Body of pancreas (tissue), 4 donors: Measurements from ENCODE around the gene TPM1. TPM values are rescaled to one million over a fixed set of nuclear protein-coding genes. Genes with fewer than 3 reads are reported as not detected.
A peak's percentile ranks its signal among the peaks of the same experiment; 100 is the strongest.

Experiments
- ATAC-seq: fragments of 150-250 bp; one replicate; pipeline ENCODE4 v1.9.1; 2016
- DNase-seq, 4 donors: peaks; one replicate each; pipeline ENCODE4 v3.0.0-alpha.2; 2019
- H3K27ac ChIP-seq, 4 donors: fragments of 200-600 bp; sonication (generic); 1 replicate in 3 of 4; 2 replicates in 1 of 4; pipeline versions ENCODE4 v1.5.1 to v1.6.1; 2016 to 2019; ENCODE audit warnings: mild to moderate bottlenecking in 1 of 4, mixed read lengths in 1 of 4, moderate library complexity in 1 of 4
- H3K27me3 ChIP-seq, 2 donors: fragments of 200-600 bp; sonication (generic); one replicate each; pipeline ENCODE4 v1.6.0; 2016; ENCODE audit warnings: mild to moderate bottlenecking in 1 of 2
- H3K36me3 ChIP-seq, 2 donors: fragments of 200-600 bp; sonication (generic); replicated peaks in 1 of 2; 2 replicates each; pipeline ENCODE4 v1.5.1; 2016; ENCODE audit warnings: low read depth in 2 of 2; ENCODE audit not compliant: insufficient read depth in 1 of 2
- H3K4me1 ChIP-seq: fragments of 200-600 bp; sonication (generic); one replicate; pipeline ENCODE4 v1.6.0; 2016
- H3K4me3 ChIP-seq, 2 donors: fragments of 200-600 bp; sonication (generic); 1 replicate in 1 of 2; 2 replicates in 1 of 2; pipeline ENCODE4 v1.5.1; 2016 to 2019
- H3K9me3 ChIP-seq, 3 donors: fragments of 200-600 bp; sonication (generic); 1 replicate in 2 of 3; 2 replicates in 1 of 3; pipeline ENCODE4 v1.5.1; 2016
- CTCF ChIP-seq, 7 experiments: fragments of 450-650 bp in 4 of 7; fragments of 200-600 bp in 3 of 7; sonication (generic) in 3 of 7; IDR thresholded peaks; one replicate each; pipeline ENCODE4 v1.5.1; 2016 to 2019; ENCODE audit warnings: antibody characterized with exemption in 7 of 7
- POLR2A ChIP-seq, 3 donors: fragments of 450-650 bp; IDR thresholded peaks; one replicate each; pipeline ENCODE4 v1.6.1; 2016; ENCODE audit warnings: antibody characterized with exemption in 3 of 3, mild to moderate bottlenecking in 2 of 3
- WGBS, 2 donors: methylation state at CpG; one replicate each; pipeline ENCODE4 v1.1.5; 2017; 5-methylcytosine and 5-hydroxymethylcytosine counted together
- intact Hi-C: fragments of 100-400 bp; cut with DNase I; formaldehyde crosslinking; loops from one replicate; pipeline ENCODE4 v1.15.1; 2023
- total RNA-seq, 2 donors: library from RNA; depleted of rRNA; stranded (reverse); fragments of >200 nt; gene quantifications; one replicate each; pipeline ENCODE4 v1.1.0, GENCODE V29; 2016

TPM1 gene
- total RNA-seq, 2 donors from 2014 or later: 417 to 435 TPM

GRCh38 chr15:63075015-63075983 lies 32.8 kb downstream of the TPM1 start:
- H3K4me3 ChIP-seq: no peak overlapping the region
- intact Hi-C loops: no loop called here
- peaks cover 16% of the 10 kb centered on the region for H3K4me1 ChIP-seq
- H3K27me3 ChIP-seq: no peaks in the 10 kb centered on the region
- WGBS, 2 donors: 65 to 70% methylated on average over 14 to 17 of the region's 17 CpGs
- H3K9me3 ChIP-seq: no peaks in the 10 kb centered on the region
- ATAC-seq (no peak), DNase-seq (no peak)
- H3K27ac ChIP-seq: peak overlapping the region in 2 of 4 donors; percentile 14 to 51
- peaks cover 0 to 6% of the 10 kb centered on the region in 2 donors for H3K36me3 ChIP-seq
- TF ChIP-seq POLR2A (IDR thresholded peaks at IDR 0.05) (no peak), CTCF (IDR thresholded peaks at IDR 0.05) (no peak)

GRCh38 chr15:63075984-63076713 lies 33.6 kb downstream of the TPM1 start:
- peak overlapping the region in 1 of 4 donors; percentile 51 for H3K27ac ChIP-seq
- H3K4me1 ChIP-seq: peaks cover 16% of the 10 kb centered on the region
- DNase-seq (no peak), ATAC-seq (no peak)
- WGBS, 2 donors: 56 to 57% methylated on average over 12 of the region's 12 CpGs
- H3K9me3 ChIP-seq: no peaks in the 10 kb centered on the region
- TF ChIP-seq POLR2A (IDR thresholded peaks at IDR 0.05): no peak
- no peak for TF ChIP-seq CTCF (IDR thresholded peaks at IDR 0.05)
- H3K4me3 ChIP-seq: no peak overlapping the region
- H3K36me3 ChIP-seq: peaks cover 0 to 2% of the 10 kb centered on the region in 2 donors
- H3K27me3 ChIP-seq: no peaks in the 10 kb centered on the region
- intact Hi-C loops: no loop called here

- H3K4me1 ChIP-seq: peaks cover 16% of the 10 kb centered on the region
- no peak for TF ChIP-seq CTCF (IDR thresholded peaks at IDR 0.05)
- no peak for TF ChIP-seq POLR2A (IDR thresholded peaks at IDR 0.05)
- intact Hi-C loops: no loop called here
- no peak for DNase-seq
- no peaks in the 10 kb centered on the region for H3K36me3 ChIP-seq
- H3K9me3 ChIP-seq: no peaks in the 10 kb centered on the region
- no peak for ATAC-seq
- H3K27me3 ChIP-seq: no peaks in the 10 kb centered on the region
- 74 to 78% methylated on average over 4 of the region's 4 CpGs for WGBS, 2 donors
- no peak overlapping the region for H3K4me3 ChIP-seq
- H3K27ac ChIP-seq: no peak overlapping the region
Observed at GRCh38 chr15:63076714-63077046, 34.1 kb downstream of the TPM1 start.

- no peak overlapping the region for H3K4me3 ChIP-seq
- TF ChIP-seq POLR2A (IDR thresholded peaks at IDR 0.05): no peak
- peaks cover 16% of the 10 kb centered on the region for H3K4me1 ChIP-seq
- intact Hi-C loops: no loop called here
- no peaks in the 10 kb centered on the region for H3K27me3 ChIP-seq
- no peaks in the 10 kb centered on the region for H3K36me3 ChIP-seq
- DNase-seq (no peak), ATAC-seq (no peak)
- no peak overlapping the region for H3K27ac ChIP-seq
- H3K9me3 ChIP-seq: no peaks in the 10 kb centered on the region
- WGBS, 2 donors: 82% methylated on average over 6 of the region's 6 CpGs
Observed at GRCh38 chr15:63077952-63078351, 35.4 kb downstream of the TPM1 start.

GRCh38 chr15:63079947-63080626 lies 37.5 kb downstream of the TPM1 start:
- ATAC-seq: no peak
- Histone ChIP-seq H3K36me3 (no peaks in the 10 kb centered on the region), H3K27me3 (no peaks in the 10 kb centered on the region), H3K9me3 (no peaks in the 10 kb centered on the region), H3K4me1 (peaks cover 3% of the 10 kb centered on the region), H3K27ac (no peak overlapping the region), H3K4me3 (no peak overlapping the region)
- no peak for DNase-seq
- WGBS, 2 donors: 79 to 82% methylated on average over 10 to 13 of the region's 13 CpGs
- intact Hi-C loops: no loop called here
- TF ChIP-seq CTCF (IDR thresholded peaks at IDR 0.05) (no peak), POLR2A (IDR thresholded peaks at IDR 0.05) (no peak)
